OCI-LY1 (cell line): ENCODE data around the gene SCFD1.

Source experiments
- EZH2 ChIP-seq: fragments of 200-600 bp; sonication (generic), shearing (Covaris generic); IDR thresholded peaks from 2 replicates; pipeline ENCODE4 v1.8.0; 2017; ENCODE audit warnings: borderline replicate concordance, mixed run types, mild to moderate bottlenecking, antibody characterized with exemption, low read length, moderate library complexity, mixed read lengths
- TF ChIP-seq, protein P1 (sequence below): fragments of 200-600 bp; sonication (generic), shearing (Covaris generic); IDR thresholded peaks from 2 replicates; pipeline ENCODE4 v1.5.1; 2017; ENCODE audit warnings: mild to moderate bottlenecking, antibody characterized with exemption, low read length, moderate library complexity, mixed read lengths

DNA sequence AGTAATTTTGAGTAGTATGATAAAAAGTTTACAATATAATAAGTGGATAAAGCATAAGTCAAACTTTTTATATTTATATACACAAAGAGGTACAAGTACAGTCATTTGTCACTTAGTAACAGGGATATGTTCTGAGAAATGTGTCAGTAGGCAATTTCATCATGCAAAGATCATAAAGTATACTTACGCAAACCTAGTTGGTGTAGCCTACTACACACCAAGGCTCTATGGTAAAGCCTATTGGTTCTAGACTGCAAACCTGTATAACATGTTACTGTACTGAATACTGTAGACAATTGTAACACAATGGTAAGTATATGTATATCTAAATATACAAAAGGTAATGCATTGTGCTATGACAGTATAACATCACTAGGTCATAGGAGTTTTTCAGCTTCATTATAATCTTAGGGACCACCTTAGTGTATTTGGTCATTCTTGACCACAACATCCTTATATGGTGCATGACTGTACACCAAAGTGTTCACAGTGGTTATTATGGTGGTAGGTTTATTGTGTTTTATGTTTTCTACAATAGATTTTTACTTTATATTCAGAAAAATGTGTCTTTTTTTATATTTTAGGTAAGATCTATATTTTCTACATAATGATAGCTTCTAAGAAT lies 14.9 kb upstream of the SCFD1 start:
- TF ChIP-seq, protein P1, sequence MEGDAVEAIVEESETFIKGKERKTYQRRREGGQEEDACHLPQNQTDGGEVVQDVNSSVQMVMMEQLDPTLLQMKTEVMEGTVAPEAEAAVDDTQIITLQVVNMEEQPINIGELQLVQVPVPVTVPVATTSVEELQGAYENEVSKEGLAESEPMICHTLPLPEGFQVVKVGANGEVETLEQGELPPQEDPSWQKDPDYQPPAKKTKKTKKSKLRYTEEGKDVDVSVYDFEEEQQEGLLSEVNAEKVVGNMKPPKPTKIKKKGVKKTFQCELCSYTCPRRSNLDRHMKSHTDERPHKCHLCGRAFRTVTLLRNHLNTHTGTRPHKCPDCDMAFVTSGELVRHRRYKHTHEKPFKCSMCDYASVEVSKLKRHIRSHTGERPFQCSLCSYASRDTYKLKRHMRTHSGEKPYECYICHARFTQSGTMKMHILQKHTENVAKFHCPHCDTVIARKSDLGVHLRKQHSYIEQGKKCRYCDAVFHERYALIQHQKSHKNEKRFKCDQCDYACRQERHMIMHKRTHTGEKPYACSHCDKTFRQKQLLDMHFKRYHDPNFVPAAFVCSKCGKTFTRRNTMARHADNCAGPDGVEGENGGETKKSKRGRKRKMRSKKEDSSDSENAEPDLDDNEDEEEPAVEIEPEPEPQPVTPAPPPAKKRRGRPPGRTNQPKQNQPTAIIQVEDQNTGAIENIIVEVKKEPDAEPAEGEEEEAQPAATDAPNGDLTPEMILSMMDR: no peak
- no peak for TF ChIP-seq EZH2
